SK-N-SH (cell line): ENCODE data around the gene C15orf39. TPM values are rescaled to one million over a fixed set of nuclear protein-coding genes. Genes with fewer than 3 reads are reported as not detected.

Source experiments
- CTCF ChIA-PET: fragments of 300-600, 350-600 bp; formaldehyde crosslinking; extraction: SDS; loops from one replicate; lab custom pipeline; 2021; lab: Yijun Ruan, JAX
- POLR2A ChIA-PET: fragments of 350-600 bp; sonication (Branson Sonifier 250); formaldehyde crosslinking; extraction: SDS; loops from one replicate; lab custom pipeline; 2020; ENCODE audit warnings: antibody characterized with exemption, inconsistent platforms; lab: Yijun Ruan, JAX
- DNase-seq: peaks from one replicate; pipeline ENCODE4 v3.0.0; 2012
- H2AFZ ChIP-seq: fragments of 200-600 bp; sonication (generic); 2 replicates; pipeline ENCODE4 v1.8.1; 2016; ENCODE audit warnings: antibody characterized with exemption, mild to moderate bottlenecking, low read depth
- H3F3A ChIP-seq: fragments of 200-600 bp; sonication (generic); replicated peaks from 2 replicates; pipeline ENCODE3; 2016; ENCODE audit warnings: antibody characterized with exemption, mild to moderate bottlenecking; ENCODE audit not compliant: insufficient read depth
- H3K27ac ChIP-seq, 2 experiments: fragments of 200-500 bp in 1 of 2; fragments of 200-600 bp in 1 of 2; sonication (Bioruptor generic) in 1 of 2; sonication (generic), shearing (Covaris generic) in 1 of 2; 2 replicates each; pipeline versions ENCODE4 v1.5.1 to v1.6.1; 2014 to 2016; ENCODE audit warnings: low read depth in 2 of 2, inconsistent platforms in 1 of 2, low read length in 1 of 2, mild to moderate bottlenecking in 1 of 2, mixed read lengths in 1 of 2
- H3K27me3 ChIP-seq: fragments of 200-600 bp; sonication (generic), shearing (Covaris generic); 2 replicates; pipeline ENCODE4 v1.6.1; 2016; ENCODE audit warnings: mixed run types; ENCODE audit not compliant: insufficient read depth
- H3K36me3 ChIP-seq, 2 experiments: fragments of 200-500 bp in 1 of 2; fragments of 200-600 bp in 1 of 2; sonication (Bioruptor generic) in 1 of 2; sonication (generic) in 1 of 2; replicated peaks in 1 of 2; 2 replicates each; pipeline versions ENCODE3 to v1.5.1; 2014 to 2016; ENCODE audit warnings: low read length in 1 of 2, mild to moderate bottlenecking in 1 of 2; ENCODE audit not compliant: insufficient read depth in 2 of 2, control insufficient read depth in 1 of 2
- H3K4me1 ChIP-seq, 2 experiments: fragments of 200-500 bp in 1 of 2; fragments of 200-600 bp in 1 of 2; sonication (Bioruptor generic) in 1 of 2; sonication (generic), shearing (Covaris generic) in 1 of 2; 2 replicates each; pipeline versions ENCODE4 v1.5.1 to v1.6.1; 2014 to 2016; ENCODE audit warnings: low read depth in 1 of 2, low read length in 1 of 2, mixed run types in 1 of 2; ENCODE audit not compliant: insufficient read depth in 2 of 2, control insufficient read depth in 1 of 2
- H3K4me2 ChIP-seq: fragments of 200-600 bp; sonication (generic), shearing (Covaris generic); 2 replicates; pipeline ENCODE4 v1.6.1; 2017; ENCODE audit warnings: mixed run types
- H3K4me3 ChIP-seq, 2 experiments: fragments of 200-500 bp in 1 of 2; fragments of 200-600 bp in 1 of 2; sonication (Bioruptor generic) in 1 of 2; sonication (generic), shearing (Covaris generic) in 1 of 2; 2 replicates each; pipeline versions ENCODE4 v1.5.1 to v1.8.1; 2014 to 2016; ENCODE audit warnings: low read depth in 2 of 2, inconsistent platforms in 1 of 2, low read length in 1 of 2, mild to moderate bottlenecking in 1 of 2, mixed read lengths in 1 of 2, moderate library complexity in 1 of 2
- H3K79me2 ChIP-seq: fragments of 200-600 bp; sonication (generic); 2 replicates; pipeline ENCODE4 v1.8.1; 2017; ENCODE audit warnings: mild to moderate bottlenecking; ENCODE audit not compliant: insufficient read depth
- H3K9ac ChIP-seq: fragments of 200-600 bp; sonication (generic); 2 replicates; pipeline ENCODE4 v1.6.1; 2017; ENCODE audit warnings: mixed run types
- H3K9me2 ChIP-seq: fragments of 200-600 bp; sonication (generic); 2 replicates; pipeline ENCODE4 v1.6.1; 2017; ENCODE audit warnings: mixed run types
- H3K9me3 ChIP-seq: fragments of 200-600 bp; sonication (generic); 2 replicates; pipeline ENCODE4 v1.6.1; 2017; ENCODE audit warnings: mixed run types, mild to moderate bottlenecking, moderate library complexity
- H4K20me1 ChIP-seq: fragments of 200-600 bp; sonication (generic); 2 replicates; pipeline ENCODE4 v1.6.1; 2017; ENCODE audit warnings: mild to moderate bottlenecking, mixed run types; ENCODE audit not compliant: insufficient read depth
- CHD2 ChIP-seq: fragments of 150-350 bp; IDR thresholded peaks from 2 replicates; pipeline ENCODE4 v1.6.1; 2018; ENCODE audit warnings: low read length; ENCODE audit not compliant: partially characterized antibody
- GABPA ChIP-seq: IDR thresholded peaks from 2 replicates; pipeline ENCODE4 v1.4.0; 2012; ENCODE audit warnings: low read depth, mild to moderate bottlenecking
- MEF2A ChIP-seq: IDR thresholded peaks from 2 replicates; pipeline ENCODE4 v1.4.0; 2012; ENCODE audit warnings: low read depth, borderline replicate concordance
- NRF1 ChIP-seq: IDR thresholded peaks from 2 replicates; pipeline ENCODE4 v1.6.1; 2012; ENCODE audit warnings: low read depth, mild to moderate bottlenecking, low read length
- POLR2AphosphoS5 ChIP-seq: IDR thresholded peaks from 2 replicates; pipeline ENCODE4 v1.6.1; 2012; ENCODE audit warnings: low read depth, low read length
- RAD21 ChIP-seq: IDR thresholded peaks from 2 replicates; pipeline ENCODE4 v1.6.1; 2012; ENCODE audit warnings: mild to moderate bottlenecking, low read length
- RCOR1 ChIP-seq: fragments of 150-350 bp; IDR thresholded peaks from 2 replicates; pipeline ENCODE4 v1.6.1; 2017; ENCODE audit warnings: antibody characterized with exemption, low read length
- RFX5 ChIP-seq: IDR thresholded peaks from 2 replicates; pipeline ENCODE4 v1.6.1; 2012; ENCODE audit warnings: mild to moderate bottlenecking, improper control_type of control experiment, low read length
- SMC3 ChIP-seq: IDR thresholded peaks from 2 replicates; pipeline ENCODE4 v1.6.1; 2012; ENCODE audit warnings: low read depth, low read length, improper control_type of control experiment
- TAF1 ChIP-seq: IDR thresholded peaks from 2 replicates; pipeline ENCODE4 v1.6.1; 2012; ENCODE audit warnings: low read depth, mild to moderate bottlenecking, low read length, moderate library complexity, borderline replicate concordance
- USF1 ChIP-seq: IDR thresholded peaks from 2 replicates; pipeline ENCODE4 v1.4.0; 2012; ENCODE audit warnings: low read depth, borderline replicate concordance
- YY1 ChIP-seq: IDR thresholded peaks from 2 replicates; pipeline ENCODE4 v1.4.0; 2012; ENCODE audit warnings: low read depth, mild to moderate bottlenecking
- WGBS: methylation state at CpG from one replicate; pipeline ENCODE4 v1.1.6; 2017; ENCODE audit warnings: low lambda C conversion rate; 5-methylcytosine and 5-hydroxymethylcytosine counted together
- polyA plus RNA-seq, 3 experiments: library from polyadenylated mRNA; depleted of rRNA; stranded (reverse); fragments of >200 nt; gene quantifications; 2 replicates each; pipeline ENCODE4 v1.2.3, GENCODE V29; 2012
- TF ChIP-seq, protein P1 (sequence below): IDR thresholded peaks from 2 replicates; pipeline ENCODE4 v1.4.0; 2012; ENCODE audit warnings: low read depth, borderline replicate concordance
- TF ChIP-seq, protein P2 (sequence below): IDR thresholded peaks from 2 replicates; pipeline ENCODE4 v1.4.0; 2012; ENCODE audit warnings: low read depth
- TF ChIP-seq, protein P3 (sequence below): IDR thresholded peaks from 2 replicates; pipeline ENCODE4 v1.6.1; 2012; ENCODE audit warnings: mild to moderate bottlenecking, low read depth, low read length, moderate library complexity
- TF ChIP-seq, protein P4 (sequence below): fragments of 150-350 bp; IDR thresholded peaks from 2 replicates; pipeline ENCODE4 v1.6.1; 2017; ENCODE audit warnings: antibody characterized with exemption, low read length, low read depth, borderline replicate concordance

The C15orf39 gene
- polyA plus RNA-seq, 1 of the 3 experiments (the other 2 are of a cell fraction): 2.5 TPM

DNA sequence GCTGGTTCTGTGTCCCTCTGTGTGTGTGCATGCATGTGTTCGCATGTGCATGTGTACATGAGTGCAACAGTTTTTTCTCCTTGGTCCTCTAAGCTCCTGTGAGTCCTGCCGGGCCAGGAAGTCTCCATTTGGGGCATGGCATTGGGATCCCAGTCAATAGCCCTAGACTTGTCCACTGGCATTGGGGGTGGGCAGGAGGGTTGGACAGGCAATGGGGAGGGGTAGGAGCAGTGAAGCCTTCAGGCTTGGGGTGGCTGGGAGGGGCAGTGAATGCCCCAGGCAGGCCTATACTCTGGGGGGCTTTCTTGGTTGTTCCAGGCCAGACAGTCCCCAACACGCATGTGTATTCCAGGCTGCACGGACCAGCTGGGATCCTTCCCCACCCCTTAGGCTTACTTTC, 15.6 kb upstream of the C15orf39 start:
- Histone ChIP-seq H3K9me2 (no peaks in the 10 kb centered on the region), H3K9me3 (no peaks in the 10 kb centered on the region), H3K4me2 (no peak overlapping the region), H4K20me1 (no peaks in the 10 kb centered on the region), H2AFZ (no peak overlapping the region), H3K27me3 (no peaks in the 10 kb centered on the region), H3K9ac (no peak overlapping the region), H3K79me2 (no peaks in the 10 kb centered on the region), H3K4me3 (no peak overlapping the region), H3K36me3 (no peaks in the 10 kb centered on the region), H3F3A (no peaks in the 10 kb centered on the region), H3K27ac (no peak overlapping the region), H3K4me1 (peaks cover 0 to 14% of the 10 kb centered on the region in 2 experiments; a peak in 1 of 4 replicates)
- no peak for TF ChIP-seq GABPA
- TF ChIP-seq RAD21: no peak
- no peak for TF ChIP-seq YY1
- no peak for TF ChIP-seq POLR2AphosphoS5
- TF ChIP-seq, protein P1, sequence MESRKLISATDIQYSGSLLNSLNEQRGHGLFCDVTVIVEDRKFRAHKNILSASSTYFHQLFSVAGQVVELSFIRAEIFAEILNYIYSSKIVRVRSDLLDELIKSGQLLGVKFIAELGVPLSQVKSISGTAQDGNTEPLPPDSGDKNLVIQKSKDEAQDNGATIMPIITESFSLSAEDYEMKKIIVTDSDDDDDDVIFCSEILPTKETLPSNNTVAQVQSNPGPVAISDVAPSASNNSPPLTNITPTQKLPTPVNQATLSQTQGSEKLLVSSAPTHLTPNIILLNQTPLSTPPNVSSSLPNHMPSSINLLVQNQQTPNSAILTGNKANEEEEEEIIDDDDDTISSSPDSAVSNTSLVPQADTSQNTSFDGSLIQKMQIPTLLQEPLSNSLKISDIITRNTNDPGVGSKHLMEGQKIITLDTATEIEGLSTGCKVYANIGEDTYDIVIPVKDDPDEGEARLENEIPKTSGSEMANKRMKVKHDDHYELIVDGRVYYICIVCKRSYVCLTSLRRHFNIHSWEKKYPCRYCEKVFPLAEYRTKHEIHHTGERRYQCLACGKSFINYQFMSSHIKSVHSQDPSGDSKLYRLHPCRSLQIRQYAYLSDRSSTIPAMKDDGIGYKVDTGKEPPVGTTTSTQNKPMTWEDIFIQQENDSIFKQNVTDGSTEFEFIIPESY: no peak
- no peak for TF ChIP-seq NRF1
- DNase-seq: no peak
- ChIA-PET POLR2A (no interaction called here), CTCF (no interaction called here)
- 83% methylated on average over 3 of the region's 4 CpGs for WGBS

DNA sequence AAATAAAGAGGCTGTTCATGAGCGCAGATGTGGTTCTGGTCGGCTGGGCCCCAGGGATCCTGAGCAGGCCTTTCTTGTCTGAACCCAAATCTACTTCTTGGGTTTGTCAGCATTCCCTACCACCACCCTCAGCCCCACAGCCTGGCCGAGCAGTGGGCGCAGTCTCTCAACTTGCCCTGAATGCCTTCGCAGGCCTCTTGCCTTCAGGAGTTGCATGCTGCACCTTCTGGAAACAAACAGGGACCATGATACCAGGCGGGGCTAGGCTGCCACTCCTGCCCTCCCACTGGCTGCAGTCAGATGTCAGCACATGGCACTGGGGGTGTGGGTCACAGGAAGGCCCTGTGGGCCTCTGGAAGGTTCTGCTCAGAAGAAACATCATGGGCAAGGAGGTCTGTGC, 13.2 kb upstream of the C15orf39 start:
- TF ChIP-seq RFX5 (no peak), USF1 (no peak), SMC3 (no peak), TAF1 (no peak), MEF2A (no peak), RCOR1 (no peak), CHD2 (no peak)
- TF ChIP-seq, protein P2, sequence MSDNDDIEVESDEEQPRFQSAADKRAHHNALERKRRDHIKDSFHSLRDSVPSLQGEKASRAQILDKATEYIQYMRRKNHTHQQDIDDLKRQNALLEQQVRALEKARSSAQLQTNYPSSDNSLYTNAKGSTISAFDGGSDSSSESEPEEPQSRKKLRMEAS: no peak
- TF ChIP-seq, protein P3, sequence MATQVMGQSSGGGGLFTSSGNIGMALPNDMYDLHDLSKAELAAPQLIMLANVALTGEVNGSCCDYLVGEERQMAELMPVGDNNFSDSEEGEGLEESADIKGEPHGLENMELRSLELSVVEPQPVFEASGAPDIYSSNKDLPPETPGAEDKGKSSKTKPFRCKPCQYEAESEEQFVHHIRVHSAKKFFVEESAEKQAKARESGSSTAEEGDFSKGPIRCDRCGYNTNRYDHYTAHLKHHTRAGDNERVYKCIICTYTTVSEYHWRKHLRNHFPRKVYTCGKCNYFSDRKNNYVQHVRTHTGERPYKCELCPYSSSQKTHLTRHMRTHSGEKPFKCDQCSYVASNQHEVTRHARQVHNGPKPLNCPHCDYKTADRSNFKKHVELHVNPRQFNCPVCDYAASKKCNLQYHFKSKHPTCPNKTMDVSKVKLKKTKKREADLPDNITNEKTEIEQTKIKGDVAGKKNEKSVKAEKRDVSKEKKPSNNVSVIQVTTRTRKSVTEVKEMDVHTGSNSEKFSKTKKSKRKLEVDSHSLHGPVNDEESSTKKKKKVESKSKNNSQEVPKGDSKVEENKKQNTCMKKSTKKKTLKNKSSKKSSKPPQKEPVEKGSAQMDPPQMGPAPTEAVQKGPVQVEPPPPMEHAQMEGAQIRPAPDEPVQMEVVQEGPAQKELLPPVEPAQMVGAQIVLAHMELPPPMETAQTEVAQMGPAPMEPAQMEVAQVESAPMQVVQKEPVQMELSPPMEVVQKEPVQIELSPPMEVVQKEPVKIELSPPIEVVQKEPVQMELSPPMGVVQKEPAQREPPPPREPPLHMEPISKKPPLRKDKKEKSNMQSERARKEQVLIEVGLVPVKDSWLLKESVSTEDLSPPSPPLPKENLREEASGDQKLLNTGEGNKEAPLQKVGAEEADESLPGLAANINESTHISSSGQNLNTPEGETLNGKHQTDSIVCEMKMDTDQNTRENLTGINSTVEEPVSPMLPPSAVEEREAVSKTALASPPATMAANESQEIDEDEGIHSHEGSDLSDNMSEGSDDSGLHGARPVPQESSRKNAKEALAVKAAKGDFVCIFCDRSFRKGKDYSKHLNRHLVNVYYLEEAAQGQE: no peak
- TF ChIP-seq, protein P4, sequence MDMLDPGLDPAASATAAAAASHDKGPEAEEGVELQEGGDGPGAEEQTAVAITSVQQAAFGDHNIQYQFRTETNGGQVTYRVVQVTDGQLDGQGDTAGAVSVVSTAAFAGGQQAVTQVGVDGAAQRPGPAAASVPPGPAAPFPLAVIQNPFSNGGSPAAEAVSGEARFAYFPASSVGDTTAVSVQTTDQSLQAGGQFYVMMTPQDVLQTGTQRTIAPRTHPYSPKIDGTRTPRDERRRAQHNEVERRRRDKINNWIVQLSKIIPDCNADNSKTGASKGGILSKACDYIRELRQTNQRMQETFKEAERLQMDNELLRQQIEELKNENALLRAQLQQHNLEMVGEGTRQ: no peak
- TF ChIP-seq, all 33 proteins: peak for 0
- WGBS: 85% methylated on average over 4 of the region's 6 CpGs
- ChIA-PET CTCF (interaction anchor here (1.2 to 1.4 kb wide), 2 partner anchors 16 to 165 kb away, joined by 3 to 4 read pairs; partner anchors contain the start of gene PPCDC), POLR2A (no interaction called here)
- no peaks in the 10 kb centered on the region for H4K20me1 ChIP-seq
- no peak overlapping the region for H3K9ac ChIP-seq
- H3K9me3 ChIP-seq: no peaks in the 10 kb centered on the region
- no peaks in the 10 kb centered on the region for H3K27me3 ChIP-seq
- no peak overlapping the region for H3K4me3 ChIP-seq
- no peak overlapping the region for H3K4me2 ChIP-seq
- DNase-seq: no peak
- no peaks in the 10 kb centered on the region for H3K36me3 ChIP-seq
- H2AFZ ChIP-seq: no peak overlapping the region
- H3K27ac ChIP-seq: no peak overlapping the region
- no peaks in the 10 kb centered on the region for H3F3A ChIP-seq
- H3K9me2 ChIP-seq: no peaks in the 10 kb centered on the region
- peaks cover 0 to 10% of the 10 kb centered on the region in 2 experiments; a peak in 1 of 4 replicates for H3K4me1 ChIP-seq
- no peaks in the 10 kb centered on the region for H3K79me2 ChIP-seq
